Muscle layer of duodenum (tissue), 2 donors: ENCODE data around the gene EMCN.

Source experiments
- H3K27ac ChIP-seq: one replicate; pipeline ENCODE4 v1.7.0; 2013; ENCODE audit warnings: mild to moderate bottlenecking, low read length
- H3K27me3 ChIP-seq: one replicate; pipeline ENCODE4 v1.7.0; 2013; ENCODE audit warnings: low read depth, mild to moderate bottlenecking, control low read depth, low read length
- H3K36me3 ChIP-seq, 2 donors: one replicate each; pipeline ENCODE4 v1.7.0; 2013; ENCODE audit warnings: low read length in 2 of 2, control low read depth in 1 of 2, mild to moderate bottlenecking in 1 of 2; ENCODE audit not compliant: insufficient read depth in 2 of 2, control insufficient read depth in 1 of 2
- H3K4me1 ChIP-seq, 2 donors: one replicate each; pipeline ENCODE4 v1.7.0; 2013; ENCODE audit warnings: low read length in 2 of 2, mild to moderate bottlenecking in 2 of 2, control low read depth in 1 of 2, moderate library complexity in 1 of 2; ENCODE audit not compliant: insufficient read depth in 2 of 2, control insufficient read depth in 1 of 2
- H3K4me3 ChIP-seq, 2 donors: one replicate each; pipeline ENCODE4 v1.7.0; 2013; ENCODE audit warnings: low read length in 2 of 2, low read depth in 1 of 2, mild to moderate bottlenecking in 1 of 2
- H3K9me3 ChIP-seq, 2 donors: one replicate each; pipeline ENCODE4 v1.7.0; 2013; ENCODE audit warnings: low read length in 2 of 2, control low read depth in 1 of 2, mild to moderate bottlenecking in 1 of 2; ENCODE audit not compliant: control insufficient read depth in 1 of 2
- donor health status: healthy.

Gene EMCN

DNA sequence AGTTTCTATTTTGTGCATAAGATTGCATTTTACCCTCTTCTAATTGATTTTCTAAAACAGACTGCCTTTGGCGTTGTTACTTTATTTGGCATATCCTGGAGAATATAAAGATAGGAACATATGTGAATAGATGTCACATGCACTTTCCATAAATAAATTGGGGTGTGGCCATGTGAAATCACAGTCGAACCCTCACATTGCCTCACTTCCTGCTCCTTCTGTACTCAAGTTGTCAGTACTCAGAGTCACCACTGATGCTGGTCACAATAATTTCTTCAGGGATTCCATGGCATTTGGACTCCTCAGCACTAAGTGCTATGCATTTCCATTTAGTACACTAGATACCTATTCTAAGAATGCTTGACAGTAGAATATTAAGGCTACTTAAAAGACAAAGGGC lies 1.4 kb upstream of the EMCN start:
- Histone ChIP-seq H3K4me1 (no peaks in the 10 kb centered on the region), H3K27me3 (no peaks in the 10 kb centered on the region), H3K27ac (no peak overlapping the region), H3K4me3 (no peak overlapping the region), H3K9me3 (no peaks in the 10 kb centered on the region), H3K36me3 (no peaks in the 10 kb centered on the region)

DNA sequence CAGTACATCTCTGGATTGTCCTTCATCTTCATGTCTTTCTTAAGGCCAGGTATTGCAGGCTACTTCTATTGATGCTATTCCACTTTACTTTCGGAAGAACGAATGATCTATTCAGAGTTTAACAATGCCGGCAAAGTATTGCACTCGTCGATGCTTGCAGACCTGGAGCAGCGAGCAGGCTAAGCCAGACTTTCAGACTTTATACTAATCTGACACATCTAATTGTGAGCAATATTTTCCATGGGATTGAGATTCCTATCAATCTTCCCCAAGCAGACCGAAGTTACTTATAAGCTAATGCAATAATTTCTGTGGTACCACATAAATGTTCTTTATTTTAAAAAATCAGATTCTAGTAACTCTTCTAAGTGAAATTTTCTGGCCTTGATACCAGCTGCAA lies 1.6 kb downstream of the EMCN start:
- Histone ChIP-seq H3K9me3 (no peaks in the 10 kb centered on the region), H3K27ac (no peak overlapping the region), H3K27me3 (no peaks in the 10 kb centered on the region), H3K4me1 (no peaks in the 10 kb centered on the region), H3K4me3 (peak overlapping the region; percentile 8 to 22), H3K36me3 (no peaks in the 10 kb centered on the region)

DNA sequence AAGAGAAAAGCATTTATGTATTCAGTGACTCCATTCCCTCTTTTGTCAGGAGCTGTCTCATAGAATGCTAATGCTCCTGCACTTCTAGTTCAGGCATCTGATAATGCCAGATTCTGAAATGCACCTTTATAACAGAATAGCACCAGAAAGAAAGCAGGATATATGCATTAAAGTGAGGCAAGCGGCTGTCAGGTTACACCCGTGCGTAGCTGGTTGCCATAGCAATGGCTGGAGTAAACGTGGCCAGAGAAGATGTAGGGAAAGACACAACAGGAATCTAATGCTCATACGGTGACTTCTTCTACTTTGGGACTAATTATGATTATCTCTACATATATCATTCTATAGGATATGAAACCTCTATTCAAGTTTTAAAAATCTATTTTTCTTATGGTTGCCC lies 5.9 kb downstream of the EMCN start:
- H3K27ac ChIP-seq, result no peak overlapping the region
- H3K9me3 ChIP-seq, result no peaks in the 10 kb centered on the region
- no peak overlapping the region for H3K4me3 ChIP-seq
- H3K36me3 ChIP-seq, result no peaks in the 10 kb centered on the region
- H3K4me1 ChIP-seq, result peaks cover 0 to 4% of the 10 kb centered on the region in 2 donors
- no peaks in the 10 kb centered on the region for H3K27me3 ChIP-seq

DNA sequence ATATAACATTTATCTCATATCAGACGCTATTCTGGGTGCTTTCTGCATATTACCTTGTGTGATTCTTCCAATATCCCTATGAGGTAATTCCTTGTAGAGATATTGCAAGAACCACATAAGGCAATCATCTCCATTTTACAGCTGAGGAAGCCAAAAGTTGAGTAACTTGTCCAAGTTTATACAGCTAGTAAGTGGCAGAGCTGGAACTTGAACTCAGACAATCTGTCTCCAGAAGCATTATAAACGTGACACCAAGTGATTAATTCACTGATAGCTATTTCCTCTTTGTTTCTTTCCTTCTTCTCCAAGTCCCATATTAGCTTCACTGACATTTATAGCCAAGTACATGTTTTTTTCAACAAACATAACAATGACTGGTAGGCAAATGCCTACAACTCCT lies 7.3 kb downstream of the EMCN start:
- Histone ChIP-seq H3K4me3 (no peak overlapping the region), H3K4me1 (peaks cover 0 to 4% of the 10 kb centered on the region in 2 donors), H3K36me3 (no peaks in the 10 kb centered on the region), H3K27ac (no peak overlapping the region), H3K27me3 (no peaks in the 10 kb centered on the region), H3K9me3 (no peaks in the 10 kb centered on the region)

DNA sequence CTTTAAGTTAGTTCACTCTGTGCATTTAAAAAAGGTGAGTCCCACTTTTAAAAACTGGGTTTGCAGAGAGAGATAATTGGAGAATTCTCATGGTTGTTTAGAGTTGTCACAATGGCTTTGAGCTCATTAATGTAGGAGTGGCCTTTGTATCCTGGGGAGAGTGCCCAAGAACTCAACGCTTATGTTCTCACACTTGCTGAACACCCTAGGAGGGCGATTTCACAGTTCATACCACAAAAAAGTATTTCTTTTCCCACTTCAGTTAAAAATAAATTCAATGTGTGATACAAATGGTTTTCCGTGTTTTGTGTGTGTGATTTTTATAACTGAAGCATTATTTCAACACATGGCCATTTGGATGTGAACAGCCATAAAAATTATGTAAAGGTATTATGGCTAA lies 8.4 kb downstream of the EMCN start:
- Histone ChIP-seq H3K4me3 (no peak overlapping the region), H3K27ac (no peak overlapping the region), H3K4me1 (peaks cover 0 to 4% of the 10 kb centered on the region in 2 donors), H3K27me3 (no peaks in the 10 kb centered on the region), H3K36me3 (no peaks in the 10 kb centered on the region), H3K9me3 (no peaks in the 10 kb centered on the region)

DNA sequence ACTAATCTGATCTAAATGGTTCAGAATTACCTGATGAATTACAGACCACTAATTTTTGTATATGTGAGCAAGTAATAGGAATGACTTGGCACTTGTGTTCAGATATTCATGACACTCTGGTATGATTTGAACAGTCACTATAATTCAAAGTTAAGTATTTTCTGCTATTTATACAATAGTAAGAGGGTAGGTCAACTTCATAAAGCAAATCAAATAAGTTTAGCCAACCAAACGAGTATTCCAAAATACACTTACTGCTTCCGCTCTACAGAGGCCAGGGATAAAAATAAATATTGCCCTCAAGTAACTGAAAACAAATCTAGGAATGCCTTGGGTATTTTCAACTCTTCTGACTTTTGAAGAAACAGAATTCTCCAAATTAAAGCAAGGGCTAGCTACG lies 9.1 kb downstream of the EMCN start:
- H3K4me1 ChIP-seq, result peaks cover 0 to 4% of the 10 kb centered on the region in 2 donors
- no peak overlapping the region for H3K27ac ChIP-seq
- H3K27me3 ChIP-seq, result no peaks in the 10 kb centered on the region
- H3K4me3 ChIP-seq, result no peak overlapping the region
- no peaks in the 10 kb centered on the region for H3K9me3 ChIP-seq
- H3K36me3 ChIP-seq, result no peaks in the 10 kb centered on the region

DNA sequence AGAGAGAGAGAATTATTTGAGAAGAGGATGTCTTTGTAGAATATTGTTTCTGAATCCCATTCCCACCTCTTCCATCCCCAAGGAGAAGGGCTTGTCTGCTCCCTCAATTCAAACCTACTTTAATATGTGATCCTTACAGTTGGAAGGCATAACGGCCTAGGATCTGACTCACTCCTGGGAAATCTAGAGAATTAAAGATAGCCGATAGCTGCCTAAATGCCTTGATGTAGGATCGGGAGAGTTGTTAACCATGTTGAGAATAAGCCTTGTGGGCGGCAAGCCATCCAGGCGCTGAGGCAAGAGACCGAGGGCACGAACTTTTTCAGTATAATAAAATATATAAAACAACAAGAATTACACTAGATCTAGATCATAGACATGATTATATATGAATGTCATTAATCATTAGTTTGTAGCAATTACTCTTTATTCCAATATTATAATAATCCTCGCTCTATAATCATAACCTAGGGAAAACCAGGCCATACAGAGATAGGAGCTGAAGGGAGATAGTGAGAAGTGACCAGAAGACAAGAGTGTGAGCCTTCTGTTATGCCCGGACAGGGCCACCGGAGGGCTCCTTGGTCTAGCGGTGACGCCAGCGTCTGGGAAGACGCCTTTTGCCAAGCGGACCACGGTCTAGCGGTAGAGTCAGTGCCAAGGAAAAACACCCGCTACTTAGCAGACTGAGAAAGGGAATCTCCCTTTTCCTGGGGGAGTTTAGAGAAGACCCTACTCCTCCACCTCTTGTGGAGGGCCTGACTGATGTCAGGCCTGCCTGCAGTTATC lies 13.5 kb downstream of the EMCN start:
- no peaks in the 10 kb centered on the region for H3K9me3 ChIP-seq
- H3K27me3 ChIP-seq, result no peaks in the 10 kb centered on the region
- no peak overlapping the region for H3K4me3 ChIP-seq
- H3K36me3 ChIP-seq, result no peaks in the 10 kb centered on the region
- H3K4me1 ChIP-seq, result peaks cover 0 to 4% of the 10 kb centered on the region in 2 donors
- no peak overlapping the region for H3K27ac ChIP-seq

DNA sequence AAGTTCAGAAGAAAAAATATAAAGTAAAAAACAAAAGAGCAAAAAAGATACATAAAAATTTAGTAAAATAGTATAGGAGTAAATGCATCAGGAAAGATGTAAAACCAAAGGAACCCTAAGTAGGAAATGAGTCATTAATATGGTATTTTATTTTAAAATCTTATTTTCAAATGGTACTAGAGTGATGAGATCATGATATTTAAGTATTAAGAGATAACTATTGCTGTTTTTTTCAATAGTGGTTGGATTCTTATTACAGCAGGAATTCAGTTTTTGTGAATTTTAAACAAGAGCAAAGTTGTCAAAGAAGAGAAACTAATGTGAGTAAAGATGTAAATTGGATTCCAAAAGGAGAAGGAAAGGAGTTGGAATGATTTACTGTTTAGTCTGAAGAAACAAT lies 20.0 kb downstream of the EMCN start:
- Histone ChIP-seq H3K27ac (no peak overlapping the region), H3K9me3 (no peaks in the 10 kb centered on the region), H3K27me3 (no peaks in the 10 kb centered on the region), H3K4me3 (no peak overlapping the region), H3K36me3 (no peaks in the 10 kb centered on the region), H3K4me1 (no peaks in the 10 kb centered on the region)

DNA sequence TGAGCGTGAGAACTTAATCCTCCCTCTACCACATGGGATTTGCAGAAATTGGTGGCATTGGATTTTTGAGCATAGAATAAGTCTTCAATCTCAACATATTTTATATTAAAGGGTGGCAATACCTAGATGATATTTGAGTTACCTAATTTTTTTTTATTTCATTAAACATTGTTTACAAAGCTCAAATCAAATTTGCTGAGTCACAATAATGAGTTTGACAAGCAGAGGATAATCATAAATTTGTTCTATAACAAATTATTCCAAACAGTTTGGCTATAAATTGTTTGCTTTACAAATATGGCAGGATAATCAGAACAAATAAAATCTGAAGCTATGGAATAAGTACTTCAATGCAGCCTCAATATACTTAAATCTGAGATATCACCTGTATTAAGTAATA lies 22.7 kb downstream of the EMCN start:
- Histone ChIP-seq H3K27ac (no peak overlapping the region), H3K4me1 (no peaks in the 10 kb centered on the region), H3K9me3 (peaks cover 0 to 7% of the 10 kb centered on the region in 2 donors), H3K36me3 (no peaks in the 10 kb centered on the region), H3K4me3 (no peak overlapping the region), H3K27me3 (no peaks in the 10 kb centered on the region)

DNA sequence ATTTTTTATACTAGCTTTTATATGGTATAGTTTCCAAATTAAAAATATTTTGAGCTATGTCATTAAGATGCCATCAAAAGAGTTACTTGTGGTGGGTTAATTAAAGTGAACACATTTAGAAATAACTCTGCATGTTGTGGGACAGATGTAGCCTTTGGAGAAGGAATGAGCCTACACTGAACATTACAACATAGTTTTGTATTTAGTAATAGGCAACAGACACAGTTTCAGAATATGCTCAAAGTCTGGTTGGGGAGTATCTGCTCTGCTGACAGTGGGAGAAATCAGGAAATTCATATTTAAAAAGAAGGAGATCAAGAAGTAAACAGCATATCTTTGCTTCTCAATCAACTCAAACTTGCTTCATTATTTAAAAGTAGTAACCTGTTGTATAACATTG lies 23.7 kb downstream of the EMCN start:
- Histone ChIP-seq H3K4me1 (no peaks in the 10 kb centered on the region), H3K4me3 (no peak overlapping the region), H3K27ac (no peak overlapping the region), H3K9me3 (peaks cover 0 to 7% of the 10 kb centered on the region in 2 donors), H3K27me3 (no peaks in the 10 kb centered on the region), H3K36me3 (no peaks in the 10 kb centered on the region)

DNA sequence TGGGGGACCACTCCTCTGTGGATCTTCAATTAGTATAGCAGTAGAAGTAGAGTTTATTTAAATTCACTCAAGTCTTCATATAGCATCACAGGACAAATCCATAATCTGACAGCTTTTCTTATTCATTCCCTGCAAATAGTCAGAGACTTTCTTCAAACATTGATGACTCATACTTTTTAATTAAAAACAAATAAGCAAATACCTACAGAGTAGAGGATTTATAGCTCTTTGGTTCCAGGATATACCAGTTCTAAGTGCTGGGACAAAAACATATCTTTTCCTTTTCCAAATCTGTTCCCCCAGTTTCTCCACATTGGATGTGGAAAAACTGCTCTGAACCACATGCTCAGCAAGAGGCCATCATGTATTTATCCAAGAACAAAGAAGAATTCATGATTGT lies 24.1 kb downstream of the EMCN start:
- H3K4me1 ChIP-seq, result no peaks in the 10 kb centered on the region
- no peak overlapping the region for H3K4me3 ChIP-seq
- no peaks in the 10 kb centered on the region for H3K27me3 ChIP-seq
- no peak overlapping the region for H3K27ac ChIP-seq
- no peaks in the 10 kb centered on the region for H3K36me3 ChIP-seq
- peaks cover 0 to 7% of the 10 kb centered on the region in 2 donors for H3K9me3 ChIP-seq

DNA sequence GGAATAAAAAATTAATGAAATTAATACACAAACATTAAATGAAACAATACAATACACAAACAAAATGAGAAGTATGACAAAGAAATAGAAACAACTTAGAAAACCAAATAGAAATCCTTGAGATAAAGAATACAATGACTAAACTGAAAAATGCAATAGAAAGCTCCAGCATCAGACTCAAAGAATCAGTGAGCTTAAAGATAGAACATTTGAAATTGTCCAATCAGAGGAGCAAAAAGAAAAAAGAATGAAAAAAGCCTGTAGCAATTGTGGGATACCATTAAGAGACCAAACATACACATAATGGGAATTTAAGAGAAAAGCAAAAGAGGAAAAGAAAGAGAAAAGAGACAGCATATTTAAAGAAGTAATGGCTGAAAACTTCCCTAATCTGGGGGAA lies 25.7 kb downstream of the EMCN start:
- H3K27ac ChIP-seq, result no peak overlapping the region
- no peaks in the 10 kb centered on the region for H3K4me1 ChIP-seq
- H3K36me3 ChIP-seq, result no peaks in the 10 kb centered on the region
- no peaks in the 10 kb centered on the region for H3K27me3 ChIP-seq
- no peak overlapping the region for H3K4me3 ChIP-seq
- H3K9me3 ChIP-seq, result peaks cover 0 to 7% of the 10 kb centered on the region in 2 donors
